Stimulated activated CD4-positive, alpha-beta T cell treated with anti-CD3 and anti-CD28 coated beads, Interleukin-2, amount 100 ng/mL, for 48 hours (primary cell): ENCODE results near the gene FLCN.

Experiments
- DNase-seq, 2 donors: peaks; one replicate each; pipeline ENCODE4 v3.0.0-alpha.2; 2020

The FLCN gene

DNA sequence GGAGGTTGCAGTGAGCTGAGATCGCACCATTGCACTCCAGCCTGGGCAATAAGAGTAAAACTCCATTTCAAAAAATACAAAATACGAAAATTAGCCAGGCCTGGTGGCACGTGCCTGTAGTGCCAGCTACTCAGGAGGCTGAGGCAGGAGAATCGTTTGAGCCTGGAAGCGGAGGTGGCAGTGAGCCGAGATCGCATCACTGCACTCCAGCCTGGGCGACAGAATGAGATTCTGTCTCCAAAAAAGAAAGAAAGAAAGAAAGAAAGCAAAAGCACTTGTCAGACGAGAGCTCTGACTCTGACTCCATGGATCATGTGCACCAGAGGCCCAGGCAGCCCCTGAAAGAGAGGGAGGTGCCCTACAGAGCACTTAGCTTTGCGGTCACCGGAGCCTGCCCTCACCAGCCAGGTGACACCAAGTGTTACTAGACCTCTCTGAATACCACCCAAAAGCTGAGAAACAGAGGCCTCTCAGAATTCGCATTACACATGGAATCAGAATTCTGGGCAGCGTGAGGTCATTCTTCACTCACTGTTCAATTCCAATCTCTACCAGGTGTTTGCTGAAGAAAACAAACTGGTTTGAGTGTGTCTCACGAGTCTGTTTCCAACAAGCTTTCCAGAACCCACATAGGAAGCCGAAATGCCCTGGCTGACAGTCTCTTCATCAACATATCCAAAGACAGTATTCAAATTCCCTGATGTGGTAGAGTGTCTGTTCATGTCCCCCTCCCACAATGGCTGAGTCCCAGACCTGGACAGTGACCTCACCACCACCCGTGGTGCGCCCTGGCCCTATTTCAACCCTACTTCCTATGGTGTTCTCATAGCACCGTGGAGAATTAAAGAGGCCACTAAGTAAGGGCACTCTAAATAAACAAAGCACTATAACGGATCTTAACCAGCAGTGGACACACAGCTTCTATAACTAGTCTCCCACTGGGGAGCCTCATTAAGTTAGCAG, 1.5 kb downstream of the FLCN start:
- DNase-seq, result no peak

DNA sequence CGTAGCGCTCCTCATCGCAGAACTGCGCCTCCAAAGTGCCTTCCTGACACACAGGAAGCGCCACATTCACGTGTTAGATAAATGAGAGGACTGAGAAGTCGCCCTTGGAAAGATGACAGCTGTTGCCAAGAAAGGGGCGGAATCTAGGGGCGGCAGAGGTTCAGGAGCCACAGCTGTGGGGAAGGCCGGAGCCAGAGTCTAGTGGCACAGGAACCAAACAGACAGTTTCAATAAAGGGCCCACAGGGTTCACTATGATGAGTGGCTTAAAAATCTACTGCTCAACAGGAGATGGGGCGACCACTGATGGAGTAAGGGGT, 4.7 kb downstream of the FLCN start:
- no peak for DNase-seq

DNA sequence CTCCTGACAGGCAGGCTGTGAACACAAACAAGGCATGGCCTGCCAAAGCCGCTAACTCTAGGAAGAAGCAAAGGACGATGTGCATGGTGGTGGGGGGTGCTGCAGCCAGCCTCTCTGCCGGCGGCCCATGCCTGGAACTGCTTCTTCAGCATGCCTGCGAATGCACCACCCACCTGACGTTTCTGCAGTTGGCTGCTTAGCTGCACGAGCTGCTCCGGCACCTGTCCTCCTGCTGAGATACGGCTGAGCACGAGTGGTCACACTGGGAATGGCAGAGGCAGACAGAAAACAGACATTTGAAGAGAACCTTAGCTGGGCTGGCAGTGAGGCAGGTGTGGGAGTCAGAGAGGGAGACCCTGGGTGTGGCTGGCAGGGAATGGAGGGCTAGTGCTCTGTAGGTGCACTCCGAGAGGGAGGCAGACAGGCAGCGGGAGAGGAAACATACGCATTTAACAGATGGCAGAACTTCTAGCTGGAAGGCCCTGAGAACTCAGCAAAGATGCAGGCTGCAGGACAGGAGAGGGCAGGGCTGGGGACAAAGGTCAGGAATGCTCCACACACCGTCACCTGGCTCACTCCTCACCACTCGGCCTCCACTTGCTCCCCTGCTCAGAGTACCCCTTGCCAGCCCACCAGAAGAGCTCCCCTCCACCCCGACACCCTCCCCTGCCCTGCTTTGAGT, 5.2 kb downstream of the FLCN start:
- no peak for DNase-seq

GRCh38 chr17:17229416-17230384, 7.3 kb downstream of the FLCN start:
- DNase-seq, result no peak

DNA sequence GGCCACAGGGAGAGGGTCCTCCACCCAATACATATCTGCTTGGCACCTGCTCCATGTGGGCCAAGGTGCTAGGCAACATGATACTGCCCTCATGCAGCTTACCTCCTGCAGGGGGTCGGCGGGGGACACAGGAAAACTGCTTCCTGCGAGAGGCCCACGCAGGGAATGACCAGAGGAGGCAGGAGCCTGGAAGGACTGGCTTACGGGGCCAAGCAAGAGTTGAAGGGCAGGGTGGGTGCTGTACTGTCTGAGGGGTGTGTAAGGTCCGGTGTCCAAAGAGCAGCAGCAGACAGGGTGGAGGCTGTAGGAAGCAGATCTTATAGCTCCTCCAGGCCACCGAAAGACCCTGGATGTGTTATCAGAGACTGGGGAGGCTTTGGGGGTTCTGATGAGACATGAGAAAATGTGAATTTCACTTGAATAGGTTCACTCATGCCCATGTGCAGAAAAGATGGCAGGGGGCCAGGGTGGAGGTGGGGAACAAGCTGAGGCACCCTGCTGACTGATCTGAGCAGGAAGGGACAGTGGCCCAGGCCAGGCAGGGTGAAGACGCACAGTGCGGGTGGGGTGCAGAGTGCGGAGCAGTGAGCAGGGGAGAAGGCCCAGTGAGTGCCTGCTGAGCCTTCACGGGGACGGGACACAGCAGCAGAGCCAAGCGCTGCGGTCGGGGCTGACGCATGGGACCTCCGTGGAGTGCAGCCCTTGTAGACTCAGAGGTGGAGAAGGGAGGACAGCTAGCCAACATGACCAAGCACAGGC, 8.3 kb downstream of the FLCN start:
- no peak for DNase-seq

DNA sequence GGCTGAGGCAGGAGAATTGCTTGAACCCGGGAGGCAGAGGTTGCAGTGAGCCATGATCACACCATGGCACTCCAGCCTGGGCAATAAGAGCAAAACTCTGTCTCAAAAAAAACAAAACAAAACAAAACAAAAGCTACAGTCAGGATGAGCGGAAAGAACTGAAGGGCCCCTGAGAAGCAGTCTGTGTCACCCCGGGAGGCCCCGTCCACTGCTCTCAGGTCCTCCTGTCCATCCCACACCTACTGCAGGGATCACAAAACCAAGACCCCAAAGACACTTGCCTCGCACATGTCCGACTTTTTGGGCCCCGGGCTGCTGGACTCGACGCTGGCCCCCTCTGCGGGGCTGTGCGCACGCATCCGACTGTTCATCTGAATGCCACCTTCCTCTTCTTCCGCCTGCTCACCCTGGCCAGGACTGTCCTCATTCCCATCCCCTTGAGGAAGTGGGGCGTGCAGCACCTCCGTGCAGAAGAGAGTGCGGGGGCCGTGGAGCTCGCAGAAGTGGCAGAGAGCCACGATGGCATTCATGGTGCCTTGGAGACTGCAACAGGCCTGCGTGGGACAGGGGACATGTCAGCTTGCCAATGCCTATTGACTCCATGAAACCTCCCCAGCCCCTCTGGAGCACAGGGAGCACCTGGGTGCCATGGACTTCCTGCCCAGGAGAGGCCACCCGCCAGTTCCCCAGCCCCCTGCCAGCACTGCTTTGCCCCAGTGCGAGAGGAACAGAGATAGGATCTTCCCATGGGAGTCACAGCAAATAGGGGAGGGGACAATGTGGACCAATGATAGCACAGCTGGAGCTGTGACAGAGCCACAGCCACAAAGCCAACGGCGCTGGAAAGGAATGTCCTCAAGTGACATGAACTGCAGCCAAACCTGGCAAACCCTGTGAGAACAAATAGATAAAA, 9.1 kb downstream of the FLCN start:
- no peak for DNase-seq

DNA sequence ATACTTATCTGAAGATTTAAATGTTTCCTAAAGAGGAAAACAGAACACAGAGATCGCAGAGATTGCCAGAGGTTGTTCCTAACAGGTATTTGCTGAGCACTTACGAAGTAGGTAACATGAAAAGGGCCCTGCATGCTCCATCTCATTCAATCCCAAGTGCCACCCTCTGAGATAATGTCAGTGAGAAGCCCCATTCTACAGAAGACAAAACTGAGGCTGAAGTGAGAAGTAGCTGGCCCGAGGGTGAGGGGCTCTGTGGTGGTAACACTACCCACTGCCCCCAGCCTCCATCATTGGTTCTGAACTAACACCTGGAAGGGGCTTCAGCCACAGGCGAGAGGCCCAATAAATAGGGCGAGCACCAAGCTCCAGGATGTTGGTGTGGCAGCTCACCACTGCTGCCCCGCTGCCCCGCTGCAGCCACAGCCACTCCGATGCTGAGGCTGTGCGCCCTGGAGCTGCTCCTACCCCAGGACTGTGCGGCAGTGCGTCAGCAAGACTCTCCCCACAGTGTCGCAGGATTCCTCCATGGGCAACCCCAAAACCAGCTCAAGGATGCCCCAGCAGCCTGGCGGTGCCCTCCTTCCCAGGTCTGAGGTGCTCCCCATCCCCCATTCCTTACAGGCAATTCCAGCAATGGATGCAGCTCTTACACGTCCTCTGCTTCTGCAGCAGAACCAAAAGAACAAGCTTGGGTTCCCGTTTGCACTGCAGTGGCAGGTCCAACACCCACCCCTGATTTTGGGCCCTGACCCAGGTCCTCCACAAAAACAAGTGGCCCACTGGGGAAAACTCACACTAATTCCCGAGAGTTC, 10.3 kb downstream of the FLCN start:
- DNase-seq, result no peak

DNA sequence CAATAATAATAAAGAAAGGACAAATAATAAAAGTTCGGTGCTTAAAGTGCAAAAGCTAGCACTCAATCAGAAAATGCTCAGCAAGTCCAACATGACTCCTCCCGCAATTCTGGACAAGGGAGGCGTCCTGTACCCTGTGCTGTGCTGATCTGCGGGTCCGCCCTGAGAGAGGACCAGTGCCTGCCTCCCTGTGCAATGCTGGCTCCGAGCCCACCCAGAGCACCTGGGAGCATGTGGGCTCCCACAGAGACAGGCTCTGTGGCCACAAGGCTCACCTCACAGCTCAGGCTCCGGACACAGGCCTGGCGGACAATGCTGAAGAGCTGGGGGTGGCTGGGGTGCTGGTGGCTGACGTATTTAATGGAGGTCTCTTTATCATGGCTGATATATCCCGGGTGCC, 11.1 kb downstream of the FLCN start:
- DNase-seq, result no peak

DNA sequence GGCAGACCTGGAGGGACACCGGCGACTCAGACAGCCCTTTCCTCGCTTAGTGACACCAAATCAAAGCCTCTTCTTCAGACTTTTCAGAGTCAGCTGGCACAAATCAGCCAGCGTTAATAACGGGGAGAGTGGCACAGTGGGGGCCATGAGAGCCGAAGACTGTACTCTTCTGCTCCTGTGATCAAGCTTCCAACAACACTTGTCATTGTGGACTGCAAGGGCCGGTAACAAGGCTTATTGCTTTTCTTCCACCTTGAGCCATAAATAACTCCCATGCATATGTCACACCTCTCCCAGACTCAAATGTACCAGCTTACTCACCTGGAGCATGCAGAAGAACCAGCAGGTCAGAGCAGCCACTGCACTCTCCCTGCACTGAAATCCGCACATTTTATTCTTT, 12.8 kb downstream of the FLCN start:
- DNase-seq, result no peak

DNA sequence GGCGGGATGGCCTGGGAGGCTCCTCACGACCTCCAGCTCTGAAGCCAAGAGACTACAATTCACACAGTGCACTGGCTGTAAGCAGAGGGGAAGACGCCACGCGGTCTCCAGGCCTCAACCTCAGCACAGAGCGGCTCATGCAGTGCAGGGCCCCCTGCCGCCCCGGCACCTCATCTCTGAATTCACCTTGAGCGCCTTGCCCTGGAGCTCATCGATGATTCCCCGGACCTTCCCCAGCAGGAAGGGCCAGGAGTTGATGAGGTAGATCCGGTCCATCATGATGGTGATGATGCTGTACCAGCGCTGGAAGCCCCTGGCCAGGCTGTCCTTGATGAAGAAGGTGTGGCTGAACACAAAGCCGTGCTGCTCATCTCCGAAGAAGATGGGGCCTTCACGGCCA, 13.2 kb downstream of the FLCN start:
- DNase-seq, result no peak

- DNase-seq, result no peak
These were observed 15.6 kb downstream of the FLCN start for GRCh38 chr17:17221329-17221728.

- DNase-seq, result no peak
These were observed 16.4 kb downstream of the FLCN start for GRCh38 chr17:17220529-17220928.

GRCh38 chr17:17217995-17218394, 19.0 kb downstream of the FLCN start:
- DNase-seq, result no peak

GRCh38 chr17:17216776-17217175, 20.2 kb downstream of the FLCN start:
- no peak for DNase-seq

DNA sequence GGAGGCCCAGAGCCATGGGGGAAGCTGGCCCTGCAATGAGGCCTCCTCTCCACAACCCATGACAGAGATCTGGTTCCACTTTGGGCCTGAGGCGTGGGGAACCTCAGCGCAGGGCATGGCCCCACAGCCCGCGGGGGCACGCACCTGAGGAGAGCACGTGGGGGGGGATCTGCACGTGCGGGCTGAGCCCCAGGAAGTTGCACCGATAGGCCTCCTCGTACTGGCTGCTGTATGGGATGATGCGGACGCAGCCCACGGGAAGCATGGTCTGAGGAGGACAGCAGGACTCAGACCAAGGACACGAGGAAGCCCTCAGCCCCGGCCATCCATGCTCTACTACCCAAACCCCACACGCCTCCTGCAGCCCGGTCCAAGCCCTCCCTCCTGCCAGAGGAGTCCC, 20.7 kb downstream of the FLCN start:
- DNase-seq, result no peak

DNA sequence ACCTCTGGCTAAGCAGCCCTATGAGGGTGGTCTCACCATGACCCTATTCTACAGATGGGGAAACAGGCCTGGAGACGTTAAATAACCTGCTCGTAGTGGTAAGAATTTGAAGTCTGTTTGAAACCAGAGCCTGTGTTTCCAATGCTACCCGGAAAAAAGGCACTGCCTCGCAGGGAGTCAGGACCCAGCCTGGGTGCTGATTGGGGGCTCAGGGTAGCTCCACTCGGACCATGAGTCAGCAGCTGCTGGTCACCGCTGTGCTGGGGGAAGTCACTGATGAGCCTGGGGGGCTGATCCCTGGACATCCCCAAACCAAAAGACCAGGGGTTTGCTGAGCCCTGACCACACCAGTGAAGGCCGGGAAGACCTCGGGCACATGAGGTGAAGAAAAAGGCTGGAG, 21.4 kb downstream of the FLCN start:
- DNase-seq, result no peak

DNA sequence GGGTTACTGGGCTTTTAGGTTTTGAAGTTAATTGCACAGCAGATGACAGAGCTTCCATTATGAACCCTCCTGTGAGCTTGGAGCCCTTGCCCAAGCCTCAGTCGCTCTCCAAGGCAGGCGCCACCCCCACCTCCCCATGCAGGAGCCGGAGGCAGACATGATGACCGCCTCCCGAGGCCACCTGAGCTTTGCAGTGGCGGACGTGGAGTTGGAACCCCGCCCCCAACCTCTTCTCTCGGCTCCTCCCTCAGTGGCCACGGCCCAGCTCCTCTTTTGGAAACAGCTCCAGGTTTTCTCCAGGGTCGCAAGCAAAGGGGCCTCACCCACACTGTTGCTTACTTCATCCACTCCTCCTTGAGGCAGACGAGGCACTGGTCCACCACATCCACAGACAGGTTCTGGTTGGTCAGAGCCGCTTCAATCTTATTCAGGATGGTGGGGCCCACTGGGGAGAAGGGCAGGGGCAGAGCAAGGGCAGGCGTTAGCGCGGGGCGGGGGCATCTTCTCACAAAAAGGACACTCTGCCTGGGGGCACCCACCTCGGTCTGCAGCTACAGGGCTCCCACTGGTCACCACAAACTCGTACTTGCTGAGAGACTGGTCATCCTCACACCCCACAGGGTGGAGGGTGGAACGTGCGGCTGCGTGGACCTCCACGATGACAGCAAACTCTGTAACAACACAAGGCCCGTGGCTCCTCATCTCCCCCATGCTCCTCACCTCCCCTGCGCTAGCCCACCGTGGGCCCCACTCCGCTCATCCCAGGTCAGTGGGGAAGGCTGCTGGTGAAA, 22.1 kb downstream of the FLCN start:
- no peak for DNase-seq

DNA sequence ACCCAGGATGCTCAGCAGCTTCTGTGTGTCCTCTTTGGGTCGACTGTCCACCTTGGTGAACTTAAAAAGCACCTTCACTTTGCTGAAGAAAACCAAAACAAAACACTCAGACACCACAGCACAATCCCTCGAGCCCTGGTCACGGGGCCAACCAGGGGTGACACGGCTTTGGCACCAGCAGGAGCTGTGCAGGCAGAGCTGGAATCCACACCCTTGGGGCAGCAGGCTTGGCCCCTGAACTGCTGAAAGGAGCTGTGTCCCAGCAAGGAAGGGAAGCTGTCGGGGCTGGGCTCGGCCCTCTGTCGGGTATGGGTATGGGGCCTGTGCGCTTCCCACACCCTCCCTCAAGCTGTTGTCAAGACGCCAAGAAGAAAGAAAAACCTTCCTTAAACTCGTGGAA, 23.2 kb downstream of the FLCN start:
- no peak for DNase-seq

GRCh38 chr17:17207998-17208397, 29.0 kb downstream of the FLCN start:
- DNase-seq, result no peak

- no peak for DNase-seq
These were observed 30.0 kb downstream of the FLCN start for GRCh38 chr17:17206913-17207335.
